Mesendoderm (in vitro differentiated cells): ENCODE measurements around the gene SLC35E4.

Experiments used
- DNase-seq: peaks from one replicate; pipeline ENCODE4 v3.0.0; 2013
- H2AK5ac ChIP-seq: 2 replicates; pipeline ENCODE4 v1.6.1; 2013; ENCODE audit warnings: low read length, inconsistent platforms
- H2BK120ac ChIP-seq: 2 replicates; pipeline ENCODE4 v1.6.1; 2013; ENCODE audit warnings: low read depth, mild to moderate bottlenecking, low read length, moderate library complexity, mixed read lengths
- H2BK15ac ChIP-seq: replicated peaks from 2 replicates; pipeline ENCODE4 v1.6.1; 2013; ENCODE audit warnings: low read depth, mild to moderate bottlenecking, moderate library complexity
- H2BK5ac ChIP-seq: 2 replicates; pipeline ENCODE4 v1.6.1; 2013; ENCODE audit warnings: low read length, inconsistent platforms
- H3K18ac ChIP-seq: 2 replicates; pipeline ENCODE4 v1.6.1; 2013; ENCODE audit warnings: mild to moderate bottlenecking, low read length, mixed read lengths
- H3K23ac ChIP-seq: one replicate; pipeline ENCODE4 v1.6.1; 2013; ENCODE audit warnings: low read length
- H3K27ac ChIP-seq: 2 replicates; pipeline ENCODE4 v1.5.1; 2013; ENCODE audit warnings: low read depth, mild to moderate bottlenecking, inconsistent platforms, low read length, moderate library complexity
- H3K27me3 ChIP-seq: 2 replicates; pipeline ENCODE4 v1.6.1; 2013; ENCODE audit warnings: low read length, control low read depth, mild to moderate bottlenecking, inconsistent platforms; ENCODE audit not compliant: insufficient read depth, poor library complexity
- H3K36me3 ChIP-seq: 2 replicates; pipeline ENCODE4 v1.6.1; 2013; ENCODE audit warnings: low read length, inconsistent platforms; ENCODE audit not compliant: control insufficient read depth, insufficient read depth
- H3K4ac ChIP-seq: one replicate; pipeline ENCODE4 v1.6.1; 2013; ENCODE audit warnings: low read depth, mild to moderate bottlenecking, low read length, moderate library complexity
- H3K4me1 ChIP-seq: 2 replicates; pipeline ENCODE4 v1.6.1; 2013; ENCODE audit warnings: low read depth, low read length, inconsistent platforms; ENCODE audit not compliant: control insufficient read depth
- H3K4me2 ChIP-seq: 2 replicates; pipeline ENCODE4 v1.6.1; 2013; ENCODE audit warnings: low read length
- H3K4me3 ChIP-seq: 2 replicates; pipeline ENCODE4 v1.5.1; 2013; ENCODE audit warnings: mild to moderate bottlenecking, low read length
- H3K56ac ChIP-seq: one replicate; pipeline ENCODE4 v1.6.1; 2013; ENCODE audit warnings: low read length
- H3K79me1 ChIP-seq: 2 replicates; pipeline ENCODE4 v1.6.1; 2013; ENCODE audit warnings: low read length, inconsistent platforms
- H3K79me2 ChIP-seq: 2 replicates; pipeline ENCODE4 v1.6.1; 2013; ENCODE audit warnings: mild to moderate bottlenecking, low read length; ENCODE audit not compliant: control insufficient read depth, insufficient read depth
- H3K9ac ChIP-seq: 2 replicates; pipeline ENCODE4 v1.6.1; 2013; ENCODE audit warnings: low read length, inconsistent platforms
- H4K5ac ChIP-seq: one replicate; pipeline ENCODE4 v1.6.1; 2013; ENCODE audit warnings: low read length
- H4K8ac ChIP-seq: one replicate; pipeline ENCODE4 v1.6.1; 2013; ENCODE audit warnings: low read depth, mild to moderate bottlenecking, control low read depth, low read length, moderate library complexity
- WGBS: extraction: QIAGEN DNeasy Blood & Tissue Kit; methylation state at CpG from one replicate; pipeline ENCODE4 v1.1.7; 2013; ENCODE audit warnings: low lambda C conversion rate, missing lambda C conversion rate; ENCODE audit not compliant: insufficient coverage; ENCODE audit errors: extremely low coverage; 5-methylcytosine and 5-hydroxymethylcytosine counted together

The SLC35E4 gene

GRCh38 chr22:30596199-30596598 lies 39.4 kb upstream of the SLC35E4 start:
- Histone ChIP-seq H3K4me2 (no peak overlapping the region), H3K23ac (no peak overlapping the region), H2AK5ac (no peak overlapping the region), H4K8ac (no peak overlapping the region), H2BK15ac (no peak overlapping the region), H3K4me1 (no peaks in the 10 kb centered on the region), H3K9ac (no peak overlapping the region), H3K79me2 (peaks cover 3% of the 10 kb centered on the region), H2BK120ac (no peak overlapping the region), H3K18ac (no peak overlapping the region), H3K56ac (no peak overlapping the region), H3K36me3 (no peaks in the 10 kb centered on the region), H2BK5ac (no peak overlapping the region), H3K4ac (no peak overlapping the region), H3K27ac (no peak overlapping the region), H3K79me1 (peaks cover 3% of the 10 kb centered on the region), H3K27me3 (no peaks in the 10 kb centered on the region), H4K5ac (no peak overlapping the region), H3K4me3 (no peak overlapping the region)
- no peak for DNase-seq
- WGBS = no CpG with 5 or more reads among the region's 2 CpGs

- Histone ChIP-seq H3K4me2 (no peak overlapping the region), H3K9ac (no peak overlapping the region), H3K4me1 (no peaks in the 10 kb centered on the region), H3K36me3 (no peaks in the 10 kb centered on the region), H3K4ac (no peak overlapping the region), H3K27me3 (no peaks in the 10 kb centered on the region), H3K79me1 (no peaks in the 10 kb centered on the region), H3K56ac (no peak overlapping the region), H2BK15ac (no peak overlapping the region), H2AK5ac (no peak overlapping the region), H3K79me2 (no peaks in the 10 kb centered on the region), H2BK120ac (no peak overlapping the region), H2BK5ac (no peak overlapping the region), H3K4me3 (no peak overlapping the region), H3K18ac (no peak overlapping the region), H4K8ac (no peak overlapping the region), H3K27ac (no peak overlapping the region), H3K23ac (no peak overlapping the region), H4K5ac (no peak overlapping the region)
- no peak for DNase-seq
- no CpG with 5 or more reads among the region's 29 CpGs for WGBS
Observed at GRCh38 chr22:30596886-30597285, 38.7 kb upstream of the SLC35E4 start.

GRCh38 chr22:30598986-30599385 lies 36.6 kb upstream of the SLC35E4 start:
- Histone ChIP-seq H2BK5ac (no peak overlapping the region), H3K9ac (no peak overlapping the region), H3K23ac (no peak overlapping the region), H3K4me2 (no peak overlapping the region), H4K5ac (no peak overlapping the region), H2BK120ac (no peak overlapping the region), H2BK15ac (no peak overlapping the region), H3K79me2 (no peaks in the 10 kb centered on the region), H3K4me3 (no peak overlapping the region), H3K4ac (no peak overlapping the region), H3K4me1 (no peaks in the 10 kb centered on the region), H3K27me3 (no peaks in the 10 kb centered on the region), H3K79me1 (no peaks in the 10 kb centered on the region), H4K8ac (no peak overlapping the region), H3K18ac (no peak overlapping the region), H3K27ac (no peak overlapping the region), H2AK5ac (no peak overlapping the region), H3K56ac (no peak overlapping the region), H3K36me3 (no peaks in the 10 kb centered on the region)
- no peak for DNase-seq
- WGBS = no CpG with 5 or more reads among the region's 3 CpGs

- no peak overlapping the region for H3K23ac ChIP-seq
- H2AK5ac ChIP-seq = no peak overlapping the region
- H2BK5ac ChIP-seq = no peak overlapping the region
- WGBS = no CpG with 5 or more reads among the region's 3 CpGs
- H3K36me3 ChIP-seq = no peaks in the 10 kb centered on the region
- H2BK120ac ChIP-seq = no peak overlapping the region
- no peak overlapping the region for H3K4me3 ChIP-seq
- no peak overlapping the region for H3K27ac ChIP-seq
- no peak overlapping the region for H3K4me2 ChIP-seq
- no peaks in the 10 kb centered on the region for H3K79me1 ChIP-seq
- no peak for DNase-seq
- no peak overlapping the region for H3K56ac ChIP-seq
- H2BK15ac ChIP-seq = no peak overlapping the region
- no peaks in the 10 kb centered on the region for H3K79me2 ChIP-seq
- H3K9ac ChIP-seq = no peak overlapping the region
- no peak overlapping the region for H3K18ac ChIP-seq
- H4K5ac ChIP-seq = no peak overlapping the region
- no peak overlapping the region for H3K4ac ChIP-seq
- no peaks in the 10 kb centered on the region for H3K27me3 ChIP-seq
- H4K8ac ChIP-seq = no peak overlapping the region
- peaks cover 2% of the 10 kb centered on the region for H3K4me1 ChIP-seq
Observed at GRCh38 chr22:30600921-30601320, 34.7 kb upstream of the SLC35E4 start.

- H4K8ac ChIP-seq = no peak overlapping the region
- no peaks in the 10 kb centered on the region for H3K79me2 ChIP-seq
- no peak overlapping the region for H2BK120ac ChIP-seq
- no peak overlapping the region for H2BK15ac ChIP-seq
- H3K79me1 ChIP-seq = no peaks in the 10 kb centered on the region
- no peaks in the 10 kb centered on the region for H3K36me3 ChIP-seq
- H3K4me1 ChIP-seq = peaks cover 2% of the 10 kb centered on the region
- DNase-seq = no peak
- H3K27ac ChIP-seq = no peak overlapping the region
- H3K23ac ChIP-seq = no peak overlapping the region
- no peak overlapping the region for H3K18ac ChIP-seq
- no peak overlapping the region for H3K4me3 ChIP-seq
- no CpG with 5 or more reads among the region's 5 CpGs for WGBS
- H3K56ac ChIP-seq = no peak overlapping the region
- no peak overlapping the region for H3K9ac ChIP-seq
- no peak overlapping the region for H2BK5ac ChIP-seq
- no peak overlapping the region for H2AK5ac ChIP-seq
- H3K4ac ChIP-seq = no peak overlapping the region
- H3K4me2 ChIP-seq = no peak overlapping the region
- no peaks in the 10 kb centered on the region for H3K27me3 ChIP-seq
- no peak overlapping the region for H4K5ac ChIP-seq
Observed at GRCh38 chr22:30601464-30601863, 34.1 kb upstream of the SLC35E4 start.

- peaks cover 2% of the 10 kb centered on the region for H3K4me1 ChIP-seq
- H3K27me3 ChIP-seq = no peaks in the 10 kb centered on the region
- H3K79me1 ChIP-seq = no peaks in the 10 kb centered on the region
- no peak overlapping the region for H3K56ac ChIP-seq
- H3K4ac ChIP-seq = no peak overlapping the region
- H3K4me3 ChIP-seq = no peak overlapping the region
- H4K5ac ChIP-seq = no peak overlapping the region
- no peak overlapping the region for H3K4me2 ChIP-seq
- H4K8ac ChIP-seq = no peak overlapping the region
- H2AK5ac ChIP-seq = no peak overlapping the region
- no CpG with 5 or more reads among the region's 3 CpGs for WGBS
- H2BK5ac ChIP-seq = no peak overlapping the region
- peak; percentile 76 for DNase-seq
- no peak overlapping the region for H2BK120ac ChIP-seq
- H3K36me3 ChIP-seq = no peaks in the 10 kb centered on the region
- no peak overlapping the region for H2BK15ac ChIP-seq
- no peak overlapping the region for H3K27ac ChIP-seq
- H3K18ac ChIP-seq = no peak overlapping the region
- no peak overlapping the region for H3K9ac ChIP-seq
- H3K79me2 ChIP-seq = no peaks in the 10 kb centered on the region
- no peak overlapping the region for H3K23ac ChIP-seq
Observed at GRCh38 chr22:30602049-30602448, 33.5 kb upstream of the SLC35E4 start.
